ENCODE data around the gene ZBTB42.

The ZBTB42 gene

GRCh38 chr14:104754213-104754851 lies 46.6 kb upstream of the ZBTB42 start:
- CTCF ChIA-PET, result interaction anchor here (1.4 to 14.3 kb wide), 3 partner anchors 13 to 72 kb away, joined by 4 to 136 read pairs (median 13); no protein-coding TSS in a partner anchor
- DNase-seq (ENCODE audit: extremely low spot score), result no peak
- POLR2A ChIA-PET, result no interaction called here
- TF ChIP-seq, protein P1, sequence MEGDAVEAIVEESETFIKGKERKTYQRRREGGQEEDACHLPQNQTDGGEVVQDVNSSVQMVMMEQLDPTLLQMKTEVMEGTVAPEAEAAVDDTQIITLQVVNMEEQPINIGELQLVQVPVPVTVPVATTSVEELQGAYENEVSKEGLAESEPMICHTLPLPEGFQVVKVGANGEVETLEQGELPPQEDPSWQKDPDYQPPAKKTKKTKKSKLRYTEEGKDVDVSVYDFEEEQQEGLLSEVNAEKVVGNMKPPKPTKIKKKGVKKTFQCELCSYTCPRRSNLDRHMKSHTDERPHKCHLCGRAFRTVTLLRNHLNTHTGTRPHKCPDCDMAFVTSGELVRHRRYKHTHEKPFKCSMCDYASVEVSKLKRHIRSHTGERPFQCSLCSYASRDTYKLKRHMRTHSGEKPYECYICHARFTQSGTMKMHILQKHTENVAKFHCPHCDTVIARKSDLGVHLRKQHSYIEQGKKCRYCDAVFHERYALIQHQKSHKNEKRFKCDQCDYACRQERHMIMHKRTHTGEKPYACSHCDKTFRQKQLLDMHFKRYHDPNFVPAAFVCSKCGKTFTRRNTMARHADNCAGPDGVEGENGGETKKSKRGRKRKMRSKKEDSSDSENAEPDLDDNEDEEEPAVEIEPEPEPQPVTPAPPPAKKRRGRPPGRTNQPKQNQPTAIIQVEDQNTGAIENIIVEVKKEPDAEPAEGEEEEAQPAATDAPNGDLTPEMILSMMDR (IDR thresholded peaks at IDR 0.05; ENCODE audit: control extremely low read depth, extremely low read depth, low read depth, missing control alignments), result no peak

- CTCF ChIA-PET, result interaction anchor here (0.9 to 14.3 kb wide), 3 partner anchors 12 to 335 kb away, joined by 3 to 136 read pairs (median 4); no protein-coding TSS in a partner anchor
Observed at GRCh38 chr14:104755621-104756020, 45.3 kb upstream of the ZBTB42 start.

DNA sequence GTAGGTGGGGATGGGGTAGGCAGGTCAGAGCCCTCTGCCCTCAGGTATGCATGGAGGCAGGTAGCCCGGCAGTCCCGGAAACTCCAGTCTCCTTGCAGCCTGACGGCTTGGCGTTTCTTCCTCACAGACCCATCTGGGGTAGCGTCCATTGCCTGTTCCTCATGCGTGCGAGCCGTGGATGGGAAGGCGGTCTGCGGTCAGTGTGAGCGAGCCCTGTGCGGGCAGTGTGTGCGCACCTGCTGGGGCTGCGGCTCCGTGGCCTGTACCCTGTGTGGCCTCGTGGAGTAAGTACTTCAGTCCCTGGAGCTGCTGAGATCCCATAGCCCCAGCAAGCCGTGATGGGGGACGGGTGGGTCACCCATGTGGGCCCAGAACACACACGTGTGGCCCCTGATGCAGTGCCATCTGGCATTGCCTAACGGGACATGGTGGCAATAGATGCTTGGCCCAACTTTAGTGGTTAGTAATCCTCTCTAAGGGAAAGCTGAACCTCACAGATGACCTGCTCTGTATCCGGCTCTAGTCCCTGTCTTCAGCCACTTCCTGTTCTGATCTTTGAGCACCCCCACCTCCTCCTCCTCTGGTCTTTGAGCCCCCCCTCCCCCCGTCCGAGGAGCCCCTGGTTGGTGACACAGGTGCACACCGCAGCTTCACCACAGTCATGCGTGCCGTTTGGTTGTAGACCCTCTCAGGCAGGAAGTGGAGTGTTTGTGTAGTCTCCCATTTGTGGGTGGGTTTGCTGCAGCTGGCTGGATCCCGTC lies 44.2 kb upstream of the ZBTB42 start:
- ChIA-PET POLR2A (no interaction called here), CTCF (interaction anchor here (14.3 kb wide), 1 partner anchor 11 kb away, joined by 136 read pairs; no protein-coding TSS in a partner anchor)
- TF ChIP-seq, protein P1 (IDR thresholded peaks at IDR 0.05; ENCODE audit: control extremely low read depth, extremely low read depth, low read depth, missing control alignments), result no peak
- DNase-seq (ENCODE audit: extremely low spot score), result no peak

More at GRCh38 chr14:104755621-104756020, 45.3 kb upstream of the ZBTB42 start:
- POLR2A ChIA-PET, result interaction anchor here (0.6 kb wide), 1 partner anchor 9 kb away, joined by 3 read pairs; no protein-coding TSS in a partner anchor
- DNase-seq (ENCODE audit: extremely low spot score), result no peak
- TF ChIP-seq, protein P1 (IDR thresholded peaks at IDR 0.05; ENCODE audit: control extremely low read depth, extremely low read depth, low read depth, missing control alignments), result no peak

DNA sequence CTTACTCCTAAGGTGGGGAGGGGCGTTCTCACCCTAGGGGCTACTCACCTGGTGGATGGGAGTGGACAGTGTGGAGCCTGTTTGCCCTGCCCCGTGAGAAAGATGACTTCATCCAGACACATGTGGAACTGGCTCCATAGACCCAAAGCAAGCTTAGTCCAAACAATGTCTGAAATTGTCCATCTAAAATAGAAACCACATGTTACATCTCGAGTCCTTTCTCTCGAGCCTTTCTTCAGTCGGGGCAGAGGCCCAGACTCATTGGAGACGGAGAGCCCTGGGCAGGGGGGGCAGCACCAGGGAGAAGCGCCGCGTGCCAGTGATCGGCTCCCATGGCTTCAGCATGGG lies 43.7 kb upstream of the ZBTB42 start:
- TF ChIP-seq, protein P1 (IDR thresholded peaks at IDR 0.05; ENCODE audit: control extremely low read depth, extremely low read depth, low read depth, missing control alignments), result no peak
- CTCF ChIA-PET, result interaction anchor here (14.3 kb wide), 1 partner anchor 10 kb away, joined by 136 read pairs; no protein-coding TSS in a partner anchor
- DNase-seq (ENCODE audit: extremely low spot score), result no peak
- POLR2A ChIA-PET, result no interaction called here

DNA sequence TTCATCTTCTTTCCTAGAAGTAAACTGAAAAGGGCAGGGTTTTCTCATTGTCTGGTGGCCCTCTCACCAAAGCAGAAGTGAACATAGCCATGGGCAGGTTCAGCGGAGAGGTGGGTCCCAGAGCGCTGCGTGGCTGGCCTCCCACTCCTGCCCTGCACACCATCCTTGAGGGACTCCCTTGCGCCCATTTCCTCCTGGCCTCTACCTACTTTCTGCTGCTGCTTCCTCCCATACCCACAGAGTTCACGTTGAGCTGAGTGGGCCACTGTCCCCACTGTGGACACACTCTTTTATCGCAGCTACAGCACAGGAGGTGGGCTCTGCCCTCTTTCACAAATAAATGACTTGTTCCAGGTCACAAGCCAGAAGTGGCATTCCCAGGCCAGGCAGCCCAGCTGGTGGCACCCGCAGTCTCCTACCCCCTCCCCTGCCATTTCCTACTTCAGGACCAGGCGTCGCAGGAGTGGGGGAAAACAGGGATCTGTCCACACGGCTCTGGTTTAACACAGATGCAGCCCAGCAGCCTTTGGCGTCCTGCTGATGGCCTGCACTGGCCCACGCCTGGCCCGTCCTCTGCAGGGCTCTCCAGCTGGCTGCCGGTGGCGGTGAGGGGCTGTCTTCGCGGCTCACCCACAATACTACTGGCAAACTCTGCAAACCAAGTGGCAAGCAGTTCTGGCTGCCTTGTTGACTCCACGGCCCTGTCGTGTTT lies 43.1 kb upstream of the ZBTB42 start:
- no peak for DNase-seq (ENCODE audit: extremely low spot score)
- CTCF ChIA-PET, result interaction anchor here (14.3 kb wide), 1 partner anchor 10 kb away, joined by 136 read pairs; no protein-coding TSS in a partner anchor
- TF ChIP-seq, protein P1 (IDR thresholded peaks at IDR 0.05; ENCODE audit: control extremely low read depth, extremely low read depth, low read depth, missing control alignments), result no peak
- POLR2A ChIA-PET, result no interaction called here

Measured in GM10248 (cell line).